NCI-H1048 (cell line): Measurements from ENCODE around the gene ABCF2.

Experiments used
- DNase-seq: peaks from one replicate; lab custom pipeline; 2025; lab: John Stamatoyannopoulos, UW

The ABCF2 gene

GRCh38 chr7:151242159-151243044 lies 15.4 kb upstream of the ABCF2 start:
- no peak for DNase-seq

DNA sequence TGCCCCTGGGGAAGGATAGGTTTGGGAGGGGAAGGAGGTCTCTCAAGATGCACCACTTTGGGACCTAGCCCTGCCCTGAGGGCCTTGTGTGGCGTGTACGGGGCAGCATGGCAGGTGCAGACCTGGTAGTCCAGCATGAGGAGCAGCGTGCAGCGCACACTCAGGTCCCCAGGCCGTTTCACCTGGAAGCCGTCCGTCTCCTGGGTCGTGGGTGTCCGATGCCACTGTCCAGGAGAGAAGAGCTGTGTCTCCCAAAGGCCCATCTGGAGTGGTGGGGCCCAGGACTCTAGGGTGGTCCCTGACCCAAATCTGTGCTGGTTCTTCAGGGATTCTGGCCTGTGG lies 14.7 kb upstream of the ABCF2 start:
- no peak for DNase-seq

- DNase-seq: no peak
Observed at GRCh38 chr7:151240942-151241754, 14.1 kb upstream of the ABCF2 start.

DNA sequence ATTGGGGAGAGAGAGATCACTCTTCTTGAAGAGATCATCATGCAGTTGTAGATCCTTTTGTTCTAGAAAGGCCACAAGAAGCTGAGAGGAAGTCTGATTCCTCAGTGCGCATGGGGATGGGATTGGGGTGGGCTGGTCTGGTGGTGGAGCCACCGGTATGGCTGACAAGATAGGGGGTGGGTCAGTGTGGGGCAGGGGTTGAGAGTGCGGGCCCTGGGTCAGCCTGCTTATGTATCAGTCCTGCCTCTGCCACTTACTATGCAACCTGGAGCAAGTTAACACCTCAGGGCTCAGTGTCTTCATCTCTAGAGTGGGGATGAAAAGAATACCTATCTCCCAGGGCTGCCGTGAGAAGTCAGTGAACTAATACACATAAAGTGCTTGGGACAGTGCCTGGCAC lies 13.5 kb upstream of the ABCF2 start:
- DNase-seq: no peak

DNA sequence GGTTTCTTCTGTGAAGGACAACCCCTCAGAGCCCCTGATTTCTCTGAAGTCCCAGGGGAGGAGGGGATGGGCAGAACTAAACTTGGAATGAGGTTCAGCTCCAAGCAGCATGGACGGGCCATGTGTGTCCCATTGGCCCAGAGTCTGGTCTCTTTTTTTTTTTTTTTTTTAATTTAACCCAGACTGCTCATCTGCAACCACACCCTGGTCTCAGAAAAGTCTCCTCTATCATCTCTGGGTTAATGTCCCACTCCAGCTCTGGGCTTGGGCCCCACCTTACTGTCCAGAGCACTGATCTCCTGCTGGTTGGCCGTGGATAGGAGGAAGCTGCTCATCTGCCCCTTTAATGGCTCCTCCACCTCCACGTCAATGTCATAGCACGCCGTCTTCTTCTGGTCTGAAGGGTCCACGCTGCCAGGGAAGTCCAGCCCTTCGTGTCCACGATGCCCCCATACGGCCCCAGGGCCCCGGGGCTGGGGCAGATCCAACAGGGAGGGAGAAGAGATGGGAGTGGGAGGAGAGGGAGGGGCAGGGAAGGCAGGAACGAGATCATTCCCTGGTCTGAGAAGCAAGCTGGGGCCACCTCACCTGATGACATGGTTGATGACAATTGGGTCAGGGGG lies 12.9 kb upstream of the ABCF2 start:
- DNase-seq: no peak

- DNase-seq: no peak
Observed at GRCh38 chr7:151238924-151239836, 12.2 kb upstream of the ABCF2 start.

GRCh38 chr7:151238190-151238810 lies 11.3 kb upstream of the ABCF2 start:
- DNase-seq: no peak

DNA sequence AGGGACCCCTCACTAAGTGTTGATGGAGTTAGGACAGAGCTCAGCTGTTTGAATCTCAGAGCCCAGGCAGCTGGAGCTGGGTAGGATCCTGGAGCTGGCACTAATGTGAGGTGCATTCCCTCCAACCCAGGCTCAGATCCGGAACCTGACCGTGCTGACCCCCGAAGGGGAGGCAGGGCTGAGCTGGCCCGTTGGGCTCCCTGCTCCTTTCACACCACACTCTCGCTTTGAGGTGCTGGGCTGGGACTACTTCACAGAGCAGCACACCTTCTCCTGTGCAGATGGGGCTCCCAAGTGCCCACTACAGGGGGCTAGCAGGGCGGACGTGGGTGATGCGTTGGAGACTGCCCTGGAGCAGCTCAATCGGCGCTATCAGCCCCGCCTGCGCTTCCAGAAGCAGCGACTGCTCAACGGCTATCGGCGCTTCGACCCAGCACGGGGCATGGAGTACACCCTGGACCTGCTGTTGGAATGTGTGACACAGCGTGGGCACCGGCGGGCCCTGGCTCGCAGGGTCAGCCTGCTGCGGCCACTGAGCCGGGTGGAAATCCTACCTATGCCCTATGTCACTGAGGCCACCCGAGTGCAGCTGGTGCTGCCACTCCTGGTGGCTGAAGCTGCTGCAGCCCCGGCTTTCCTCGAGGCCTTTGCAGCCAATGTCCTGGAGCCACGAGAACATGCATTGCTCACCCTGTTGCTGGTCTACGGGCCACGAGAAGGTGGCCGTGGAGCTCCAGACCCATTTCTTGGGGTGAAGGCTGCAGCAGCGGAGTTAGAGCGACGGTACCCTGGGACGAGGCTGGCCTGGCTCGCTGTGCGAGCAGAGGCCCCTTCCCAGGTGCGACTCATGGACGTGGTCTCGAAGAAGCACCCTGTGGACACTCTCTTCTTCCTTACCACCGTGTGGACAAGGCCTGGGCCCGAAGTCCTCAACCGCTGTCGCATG lies 10.5 kb upstream of the ABCF2 start:
- no peak for DNase-seq

- no peak for DNase-seq
Observed at GRCh38 chr7:151236406-151236805, 9.4 kb upstream of the ABCF2 start.

GRCh38 chr7:151235091-151235787 lies 8.2 kb upstream of the ABCF2 start:
- DNase-seq: no peak

- no peak for DNase-seq
Observed at GRCh38 chr7:151233804-151234203, 6.8 kb upstream of the ABCF2 start.

DNA sequence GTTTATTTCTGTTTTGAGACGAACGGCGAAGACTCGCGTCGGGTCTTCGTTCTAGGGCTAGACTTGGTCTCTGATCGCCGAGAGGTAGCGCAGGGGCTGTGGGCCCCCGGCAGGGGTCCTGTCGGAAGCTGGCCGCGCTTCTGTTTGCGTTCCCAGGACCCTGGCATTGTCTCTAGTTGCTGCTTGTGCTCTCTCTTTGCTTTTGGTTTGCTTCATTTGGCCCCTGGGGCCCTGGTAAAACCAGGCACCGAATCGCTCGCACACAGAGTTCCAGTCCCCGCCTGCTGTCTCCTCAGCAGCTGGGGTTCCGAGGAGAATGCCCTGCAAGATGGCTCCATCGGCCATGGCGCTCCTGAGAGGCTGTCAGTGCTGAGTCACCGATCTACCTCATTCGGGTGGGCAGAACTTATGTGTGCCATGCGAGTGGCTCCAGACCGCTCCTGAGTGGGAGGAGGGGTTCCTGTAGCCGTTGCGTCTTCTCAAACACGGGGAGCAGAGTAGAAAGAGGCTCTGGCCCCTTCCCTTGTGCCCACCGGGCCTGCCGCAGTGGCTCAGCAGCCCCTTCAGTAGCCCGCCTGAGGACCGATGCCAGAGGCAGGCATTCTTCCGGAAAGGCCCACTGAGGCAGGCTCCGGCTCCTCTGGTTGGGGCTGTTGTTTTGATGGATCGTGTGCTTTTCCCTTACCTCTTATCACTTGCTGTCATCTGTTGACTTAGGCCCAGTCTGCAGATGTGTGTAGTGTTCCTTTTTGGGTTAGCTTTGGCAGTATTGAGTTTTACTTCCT lies 6.1 kb upstream of the ABCF2 start:
- DNase-seq: no peak

DNA sequence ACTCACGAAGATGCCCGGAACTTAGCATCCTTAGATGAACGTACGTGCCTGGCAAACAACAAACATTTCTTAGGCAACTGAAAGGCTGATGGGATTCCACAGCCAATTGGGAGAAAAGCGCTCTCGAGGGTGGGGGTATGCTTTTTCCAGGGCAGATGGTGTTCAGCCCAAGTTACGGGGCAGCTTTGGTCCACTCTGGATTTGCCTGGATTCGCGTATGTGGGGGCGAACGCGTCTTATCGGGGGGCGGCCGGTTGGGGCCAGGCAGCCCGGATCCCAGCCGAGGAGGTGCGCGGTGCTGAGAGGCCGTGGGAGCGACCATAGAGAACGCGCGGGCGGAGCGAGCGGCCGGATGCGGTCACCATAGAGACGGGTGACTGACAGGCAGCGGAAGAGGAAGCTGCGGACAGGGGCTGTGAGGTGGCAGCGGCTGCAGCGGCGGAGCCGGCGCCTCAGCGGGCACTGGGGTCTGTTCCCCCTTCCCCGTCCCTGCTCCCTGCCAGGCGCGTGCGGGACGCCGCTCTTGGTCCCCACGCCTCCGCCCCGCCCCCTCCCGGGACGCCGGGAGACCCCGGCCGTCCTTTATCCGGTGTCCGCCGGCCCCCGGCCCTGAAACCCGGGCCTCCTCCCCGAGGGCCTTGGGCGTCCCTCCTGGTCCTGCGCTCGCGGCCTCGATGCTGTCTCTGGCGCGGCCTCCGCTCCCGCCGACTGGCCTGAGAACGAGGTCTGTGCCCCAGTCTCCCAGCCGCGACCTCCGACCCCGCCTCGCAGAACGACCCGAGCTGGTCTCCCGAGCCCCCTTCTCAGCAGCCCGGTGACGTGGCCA lies 5.3 kb upstream of the ABCF2 start, which contains the start of gene CHPF2:
Gene CHPF2, plus strand, starts transcription at position 393 of the 826 bp plus-strand sequence. CDS start 1,529 bp downstream, outside the sequence.
- peak; percentile 61 for DNase-seq

DNA sequence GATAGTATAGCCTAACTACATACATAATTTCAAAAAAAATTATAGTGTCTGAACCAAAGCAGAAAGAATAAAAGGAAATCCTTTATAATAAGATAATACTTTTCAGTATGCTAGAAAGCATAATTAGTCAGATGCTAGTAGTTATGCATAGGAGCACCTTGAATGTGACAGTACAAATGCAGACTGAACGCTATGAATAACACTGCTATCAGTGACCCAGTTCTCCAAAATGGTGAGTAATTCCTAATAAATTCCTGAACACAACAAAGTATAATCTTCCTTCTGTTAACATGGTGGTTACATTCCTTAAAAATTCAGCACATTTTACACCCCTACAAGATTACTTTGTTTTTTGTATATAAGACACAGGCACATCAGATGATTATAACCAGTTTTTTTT lies 4.1 kb upstream of the ABCF2 start:
- DNase-seq: no peak

- DNase-seq: no peak
Observed at GRCh38 chr7:151229249-151229648, 2.2 kb upstream of the ABCF2 start.

GRCh38 chr7:151228024-151228866 lies 1.2 kb upstream of the ABCF2 start:
- DNase-seq: no peak

- no peak for DNase-seq
Observed at GRCh38 chr7:151226560-151226874, 488 bp downstream of the ABCF2 start.
